Neural cell (in vitro differentiated cells): Measurements from ENCODE around the gene EMILIN3. TPM values are rescaled to one million over a fixed set of nuclear protein-coding genes. Genes with fewer than 3 reads are reported as not detected.

ENCODE experiments used
- H2AFZ ChIP-seq: fragments of 200-600, 300-800 bp; sonication (generic), shearing (Covaris generic); 2 replicates; pipeline ENCODE4 v1.6.0; 2014; ENCODE audit warnings: low read depth, mild to moderate bottlenecking, antibody characterized with exemption, low read length, moderate library complexity
- H3F3A ChIP-seq: fragments of 200-600 bp; shearing (Covaris generic); 2 replicates; pipeline ENCODE4 v1.6.1; 2016; ENCODE audit warnings: mild to moderate bottlenecking, moderate library complexity, mixed read lengths, antibody characterized with exemption, low read length; ENCODE audit not compliant: insufficient read depth, poor library complexity, severe bottlenecking
- H3K27ac ChIP-seq: fragments of 200-600, 300-800 bp; sonication (generic), shearing (Covaris generic); 2 replicates; pipeline ENCODE4 v1.5.1; 2014; ENCODE audit warnings: mild to moderate bottlenecking, low read length, moderate library complexity
- H3K27me3 ChIP-seq: fragments of 300-800, 200-600 bp; sonication (generic), shearing (Covaris generic); 2 replicates; pipeline ENCODE4 v1.6.0; 2014; ENCODE audit warnings: mild to moderate bottlenecking, low read depth, low read length, moderate library complexity; ENCODE audit not compliant: insufficient read depth
- H3K36me3 ChIP-seq: fragments of 300-800, 200-600 bp; sonication (generic), shearing (Covaris generic); 2 replicates; pipeline ENCODE4 v1.5.1; 2014; ENCODE audit warnings: mild to moderate bottlenecking, antibody characterized with exemption, low read length, moderate library complexity; ENCODE audit not compliant: insufficient read depth
- H3K4me2 ChIP-seq: fragments of 300-800, 200-600 bp; sonication (generic), shearing (Covaris generic); 2 replicates; pipeline ENCODE4 v1.6.0; 2014; ENCODE audit warnings: mild to moderate bottlenecking, low read length
- H3K4me3 ChIP-seq: fragments of 300-800, 200-600 bp; sonication (generic), shearing (Covaris generic); 2 replicates; pipeline ENCODE4 v1.5.1; 2014; ENCODE audit warnings: mild to moderate bottlenecking, low read length, moderate library complexity
- H3K79me2 ChIP-seq: fragments of 200-600 bp; shearing (Covaris generic); replicated peaks from 2 replicates; pipeline ENCODE4 v1.6.0; 2014; ENCODE audit warnings: mild to moderate bottlenecking, low read length, moderate library complexity; ENCODE audit not compliant: insufficient read depth
- H3K9ac ChIP-seq: fragments of 300-800, 200-600 bp; sonication (generic), shearing (Covaris generic); 2 replicates; pipeline ENCODE4 v1.6.1; 2016; ENCODE audit warnings: mild to moderate bottlenecking, low read length, mixed read lengths
- H3K9me2 ChIP-seq: fragments of 200-600 bp; shearing (Covaris generic); 2 replicates; pipeline ENCODE4 v1.6.1; 2016; ENCODE audit warnings: mild to moderate bottlenecking, low read length, mixed read lengths; ENCODE audit not compliant: insufficient read depth
- H3K9me3 ChIP-seq: fragments of 200-600, 300-800 bp; sonication (generic), shearing (Covaris generic); 2 replicates; pipeline ENCODE4 v1.6.1; 2016; ENCODE audit warnings: mild to moderate bottlenecking, mixed run types, low read length, moderate library complexity, mixed read lengths
- H4K20me1 ChIP-seq: fragments of 200-600 bp; shearing (Covaris generic); 2 replicates; pipeline ENCODE4 v1.6.1; 2016; ENCODE audit warnings: mild to moderate bottlenecking, mixed run types; ENCODE audit not compliant: insufficient read depth
- EP300 ChIP-seq: fragments of 450-650 bp; conservative IDR thresholded peaks from 2 replicates; pipeline ENCODE4 v1.6.1; 2014; ENCODE audit warnings: antibody characterized with exemption, mild to moderate bottlenecking, moderate library complexity; ENCODE audit not compliant: poor library complexity, severe bottlenecking
- EZH2 ChIP-seq: fragments of 200-600, 300-800 bp; shearing (Covaris generic), sonication (generic); IDR thresholded peaks from 2 replicates; pipeline ENCODE4 v1.6.1; 2014; ENCODE audit warnings: antibody characterized with exemption, low read length, borderline replicate concordance, mild to moderate bottlenecking; ENCODE audit not compliant: insufficient read depth, poor library complexity, severe bottlenecking
- MXI1 ChIP-seq: fragments of 450-650 bp; conservative IDR thresholded peaks from 2 replicates; pipeline ENCODE4 v1.6.1; 2014; ENCODE audit warnings: antibody characterized with exemption, mild to moderate bottlenecking; ENCODE audit not compliant: poor library complexity, severe bottlenecking
- POLR2AphosphoS5 ChIP-seq: IDR thresholded peaks from 2 replicates; pipeline ENCODE4 v1.6.1; 2012
- RAD21 ChIP-seq: fragments of 450-650 bp; conservative IDR thresholded peaks from 2 replicates; pipeline ENCODE4 v1.6.1; 2014; ENCODE audit warnings: antibody characterized with exemption, mild to moderate bottlenecking, moderate library complexity
- REST ChIP-seq: IDR thresholded peaks from 2 replicates; pipeline ENCODE4 v1.6.1; 2012; ENCODE audit warnings: borderline replicate concordance
- SMC3 ChIP-seq: fragments of 450-650 bp; conservative IDR thresholded peaks from 2 replicates; pipeline ENCODE4 v1.6.1; 2014; ENCODE audit warnings: antibody characterized with exemption, mild to moderate bottlenecking, moderate library complexity; ENCODE audit not compliant: poor library complexity
- TAF1 ChIP-seq: IDR thresholded peaks from 2 replicates; pipeline ENCODE4 v1.6.1; 2012; ENCODE audit warnings: low read depth
- polyA plus RNA-seq: library from polyadenylated mRNA; depleted of rRNA; stranded (reverse); fragments of >200 nt; gene quantifications from 2 replicates; pipeline ENCODE4 v1.2.3, GENCODE V29; 2014
- TF ChIP-seq, protein P1 (sequence below): fragments of 450-650 bp; IDR thresholded peaks from 2 replicates; pipeline ENCODE4 v1.5.1; 2014; ENCODE audit warnings: antibody characterized with exemption, mild to moderate bottlenecking, moderate library complexity; ENCODE audit not compliant: poor library complexity, severe bottlenecking

Gene EMILIN3
- polyA plus RNA-seq, 1 donor from 2014 or later, result 0.30 TPM

- H3K27ac ChIP-seq, result no peak overlapping the region
Observed at GRCh38 chr20:41349266-41349665, 17.4 kb downstream of the EMILIN3 start.

GRCh38 chr20:41348430-41349172, 18.0 kb downstream of the EMILIN3 start:
- Histone ChIP-seq H3K9me3 (no peaks in the 10 kb centered on the region), H2AFZ (no peak overlapping the region), H4K20me1 (no peaks in the 10 kb centered on the region), H3K9ac (no peak overlapping the region), H3K27ac (no peak overlapping the region), H3K27me3 (no peaks in the 10 kb centered on the region), H3F3A (no peaks in the 10 kb centered on the region), H3K4me3 (no peak overlapping the region), H3K9me2 (no peaks in the 10 kb centered on the region), H3K36me3 (no peaks in the 10 kb centered on the region), H3K4me2 (no peak overlapping the region), H3K79me2 (no peaks in the 10 kb centered on the region)
- TF ChIP-seq, protein P1, sequence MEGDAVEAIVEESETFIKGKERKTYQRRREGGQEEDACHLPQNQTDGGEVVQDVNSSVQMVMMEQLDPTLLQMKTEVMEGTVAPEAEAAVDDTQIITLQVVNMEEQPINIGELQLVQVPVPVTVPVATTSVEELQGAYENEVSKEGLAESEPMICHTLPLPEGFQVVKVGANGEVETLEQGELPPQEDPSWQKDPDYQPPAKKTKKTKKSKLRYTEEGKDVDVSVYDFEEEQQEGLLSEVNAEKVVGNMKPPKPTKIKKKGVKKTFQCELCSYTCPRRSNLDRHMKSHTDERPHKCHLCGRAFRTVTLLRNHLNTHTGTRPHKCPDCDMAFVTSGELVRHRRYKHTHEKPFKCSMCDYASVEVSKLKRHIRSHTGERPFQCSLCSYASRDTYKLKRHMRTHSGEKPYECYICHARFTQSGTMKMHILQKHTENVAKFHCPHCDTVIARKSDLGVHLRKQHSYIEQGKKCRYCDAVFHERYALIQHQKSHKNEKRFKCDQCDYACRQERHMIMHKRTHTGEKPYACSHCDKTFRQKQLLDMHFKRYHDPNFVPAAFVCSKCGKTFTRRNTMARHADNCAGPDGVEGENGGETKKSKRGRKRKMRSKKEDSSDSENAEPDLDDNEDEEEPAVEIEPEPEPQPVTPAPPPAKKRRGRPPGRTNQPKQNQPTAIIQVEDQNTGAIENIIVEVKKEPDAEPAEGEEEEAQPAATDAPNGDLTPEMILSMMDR, result no peak
- TF ChIP-seq POLR2AphosphoS5 (no peak), RAD21 (no peak), EP300 (no peak), MXI1 (no peak), EZH2 (no peak), SMC3 (no peak)

More at GRCh38 chr20:41349266-41349665, 17.4 kb downstream of the EMILIN3 start:
- Histone ChIP-seq H3K79me2 (no peaks in the 10 kb centered on the region), H3K4me2 (no peak overlapping the region), H3K4me3 (no peak overlapping the region), H3K36me3 (no peaks in the 10 kb centered on the region), H2AFZ (no peak overlapping the region), H4K20me1 (no peaks in the 10 kb centered on the region), H3F3A (no peaks in the 10 kb centered on the region), H3K9ac (no peak overlapping the region), H3K9me2 (no peaks in the 10 kb centered on the region), H3K9me3 (no peaks in the 10 kb centered on the region), H3K27me3 (no peaks in the 10 kb centered on the region)
- TF ChIP-seq TAF1, result no peak
- TF ChIP-seq, protein P1, result no peak
- TF ChIP-seq SMC3, result no peak
- no peak for TF ChIP-seq REST
- TF ChIP-seq POLR2AphosphoS5, result no peak
- no peak for TF ChIP-seq RAD21
- no peak for TF ChIP-seq EZH2
- TF ChIP-seq EP300, result no peak
- TF ChIP-seq MXI1, result no peak
